ENCODE results near the gene DCLK2. TPM values are rescaled to one million over a fixed set of nuclear protein-coding genes. Genes with fewer than 3 reads are reported as not detected.

DCLK2 gene
- total RNA-seq, 1 donor from 2014 or later: 3.4 TPM

- Histone ChIP-seq H3K27me3 (ENCODE audit: control insufficient read depth, insufficient read depth, low read length) (no peaks in the 10 kb centered on the region), H3K36me3 (ENCODE audit: control insufficient read depth, insufficient read depth, low read length) (no peaks in the 10 kb centered on the region), H3K4me3 (ENCODE audit: low read depth, low read length) (no peak overlapping the region)
- DNase-seq (ENCODE audit: low read depth): peak; percentile 97
- no peak for TF ChIP-seq CTCF (IDR thresholded peaks at IDR 0.05; ENCODE audit: insufficient read depth, low read length, poor library complexity, severe bottlenecking)
Observed at GRCh38 chr4:150280081-150280895, 202.0 kb downstream of the DCLK2 start.

- no peak for DNase-seq (ENCODE audit: low read depth)
- Histone ChIP-seq H3K36me3 (ENCODE audit: control insufficient read depth, insufficient read depth, low read length) (no peaks in the 10 kb centered on the region), H3K4me3 (ENCODE audit: low read depth, low read length) (no peak overlapping the region), H3K27me3 (ENCODE audit: control insufficient read depth, insufficient read depth, low read length) (no peaks in the 10 kb centered on the region)
- TF ChIP-seq CTCF (IDR thresholded peaks at IDR 0.05; ENCODE audit: insufficient read depth, low read length, poor library complexity, severe bottlenecking): no peak
Observed at GRCh38 chr4:150280975-150281374, 202.7 kb downstream of the DCLK2 start.

GRCh38 chr4:150283689-150284088 is 205.4 kb downstream of the DCLK2 start:
- H3K36me3 ChIP-seq (ENCODE audit: control insufficient read depth, insufficient read depth, low read length): no peaks in the 10 kb centered on the region
- DNase-seq (ENCODE audit: low read depth): no peak
- no peak overlapping the region for H3K4me3 ChIP-seq (ENCODE audit: low read depth, low read length)
- no peaks in the 10 kb centered on the region for H3K27me3 ChIP-seq (ENCODE audit: control insufficient read depth, insufficient read depth, low read length)
- no peak for TF ChIP-seq CTCF (IDR thresholded peaks at IDR 0.05; ENCODE audit: insufficient read depth, low read length, poor library complexity, severe bottlenecking)

- no peaks in the 10 kb centered on the region for H3K27me3 ChIP-seq (ENCODE audit: control insufficient read depth, insufficient read depth, low read length)
- no peak for DNase-seq (ENCODE audit: low read depth)
- no peak for TF ChIP-seq CTCF (IDR thresholded peaks at IDR 0.05; ENCODE audit: insufficient read depth, low read length, poor library complexity, severe bottlenecking)
- H3K4me3 ChIP-seq (ENCODE audit: low read depth, low read length): no peak overlapping the region
- H3K36me3 ChIP-seq (ENCODE audit: control insufficient read depth, insufficient read depth, low read length): no peaks in the 10 kb centered on the region
Observed at GRCh38 chr4:150286656-150287055, 208.4 kb downstream of the DCLK2 start.

- DNase-seq (ENCODE audit: low read depth): no peak
- TF ChIP-seq CTCF (IDR thresholded peaks at IDR 0.05; ENCODE audit: insufficient read depth, low read length, poor library complexity, severe bottlenecking): no peak
Observed at GRCh38 chr4:150289198-150289597, 211.0 kb downstream of the DCLK2 start.

GRCh38 chr4:150289881-150290280 is 211.6 kb downstream of the DCLK2 start:
- no peak for TF ChIP-seq CTCF (IDR thresholded peaks at IDR 0.05; ENCODE audit: insufficient read depth, low read length, poor library complexity, severe bottlenecking)
- Histone ChIP-seq H3K36me3 (ENCODE audit: control insufficient read depth, insufficient read depth, low read length) (no peaks in the 10 kb centered on the region), H3K27me3 (ENCODE audit: control insufficient read depth, insufficient read depth, low read length) (no peaks in the 10 kb centered on the region), H3K4me3 (ENCODE audit: low read depth, low read length) (no peak overlapping the region)
- DNase-seq (ENCODE audit: low read depth): no peak

More at GRCh38 chr4:150289198-150289597, 211.0 kb downstream of the DCLK2 start:
- no peaks in the 10 kb centered on the region for H3K36me3 ChIP-seq (ENCODE audit: control insufficient read depth, insufficient read depth, low read length)
- no peaks in the 10 kb centered on the region for H3K27me3 ChIP-seq (ENCODE audit: control insufficient read depth, insufficient read depth, low read length)
- H3K4me3 ChIP-seq (ENCODE audit: low read depth, low read length): no peak overlapping the region
